ENCODE data around the gene RNF130.

DNA sequence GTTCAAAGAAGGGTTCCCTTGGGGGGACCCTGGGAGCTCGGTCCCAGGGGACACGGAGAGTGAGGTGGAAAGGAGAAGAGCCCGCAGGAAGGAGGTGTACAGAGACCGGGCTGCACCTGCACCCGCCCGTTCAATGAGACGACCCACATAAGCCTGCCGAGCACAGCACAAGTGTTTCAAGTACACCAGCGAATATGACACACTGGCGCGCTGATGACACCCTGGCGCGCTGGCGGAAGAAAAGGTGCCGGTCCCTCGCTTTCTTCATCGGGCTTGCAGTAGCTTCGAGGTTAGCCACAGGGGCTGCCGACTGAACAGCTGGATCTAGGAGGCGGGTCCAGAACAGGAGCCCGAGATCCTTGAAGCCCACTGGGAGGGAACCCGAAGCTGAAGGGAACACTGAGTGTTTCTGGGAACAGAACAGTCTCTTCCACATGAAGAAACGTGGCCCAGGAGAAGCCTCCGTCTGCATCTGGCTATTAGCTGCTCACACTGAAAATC lies 165.2 kb downstream of the RNF130 start:
- TF ChIP-seq, protein P1, sequence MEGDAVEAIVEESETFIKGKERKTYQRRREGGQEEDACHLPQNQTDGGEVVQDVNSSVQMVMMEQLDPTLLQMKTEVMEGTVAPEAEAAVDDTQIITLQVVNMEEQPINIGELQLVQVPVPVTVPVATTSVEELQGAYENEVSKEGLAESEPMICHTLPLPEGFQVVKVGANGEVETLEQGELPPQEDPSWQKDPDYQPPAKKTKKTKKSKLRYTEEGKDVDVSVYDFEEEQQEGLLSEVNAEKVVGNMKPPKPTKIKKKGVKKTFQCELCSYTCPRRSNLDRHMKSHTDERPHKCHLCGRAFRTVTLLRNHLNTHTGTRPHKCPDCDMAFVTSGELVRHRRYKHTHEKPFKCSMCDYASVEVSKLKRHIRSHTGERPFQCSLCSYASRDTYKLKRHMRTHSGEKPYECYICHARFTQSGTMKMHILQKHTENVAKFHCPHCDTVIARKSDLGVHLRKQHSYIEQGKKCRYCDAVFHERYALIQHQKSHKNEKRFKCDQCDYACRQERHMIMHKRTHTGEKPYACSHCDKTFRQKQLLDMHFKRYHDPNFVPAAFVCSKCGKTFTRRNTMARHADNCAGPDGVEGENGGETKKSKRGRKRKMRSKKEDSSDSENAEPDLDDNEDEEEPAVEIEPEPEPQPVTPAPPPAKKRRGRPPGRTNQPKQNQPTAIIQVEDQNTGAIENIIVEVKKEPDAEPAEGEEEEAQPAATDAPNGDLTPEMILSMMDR (IDR thresholded peaks at IDR 0.05) = no peak
- TF ChIP-seq POLR2A (IDR thresholded peaks at IDR 0.05) = no peak
